Measurements from ENCODE around the gene PACRG. TPM values are rescaled to one million over a fixed set of nuclear protein-coding genes. Genes with fewer than 3 reads are reported as not detected.

PACRG gene
- total RNA-seq, 3 donors from 2014 or later = 0.64 to 6.4 (median 4.6) TPM

DNA sequence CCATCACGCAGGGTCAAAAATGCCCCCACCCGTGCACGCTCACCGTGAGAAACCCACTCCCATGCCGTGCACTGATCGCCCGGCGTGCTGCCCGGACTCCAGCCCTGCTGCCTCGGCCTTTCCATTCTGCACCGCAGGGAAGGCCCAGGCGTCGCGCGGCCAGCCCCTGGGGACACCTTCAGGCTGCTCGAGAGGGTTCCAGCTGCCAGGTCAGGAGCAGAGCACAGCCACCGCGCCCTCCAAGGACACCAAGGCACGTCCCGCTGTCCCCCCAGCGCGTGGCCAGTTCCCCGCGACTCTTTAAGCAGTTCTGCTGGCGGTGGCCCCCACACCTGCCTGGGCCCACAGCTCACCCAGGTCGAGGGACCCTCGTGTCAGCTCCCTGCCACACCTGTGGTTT lies 372.5 kb downstream of the PACRG start:
- DNase-seq (ENCODE audit: low spot score in 2 of 2) = no peak
- no peak overlapping the region for H3K4me3 ChIP-seq
- no peaks in the 10 kb centered on the region for H3K36me3 ChIP-seq
- no peaks in the 10 kb centered on the region for H3K9me3 ChIP-seq
- TF ChIP-seq, protein P1, sequence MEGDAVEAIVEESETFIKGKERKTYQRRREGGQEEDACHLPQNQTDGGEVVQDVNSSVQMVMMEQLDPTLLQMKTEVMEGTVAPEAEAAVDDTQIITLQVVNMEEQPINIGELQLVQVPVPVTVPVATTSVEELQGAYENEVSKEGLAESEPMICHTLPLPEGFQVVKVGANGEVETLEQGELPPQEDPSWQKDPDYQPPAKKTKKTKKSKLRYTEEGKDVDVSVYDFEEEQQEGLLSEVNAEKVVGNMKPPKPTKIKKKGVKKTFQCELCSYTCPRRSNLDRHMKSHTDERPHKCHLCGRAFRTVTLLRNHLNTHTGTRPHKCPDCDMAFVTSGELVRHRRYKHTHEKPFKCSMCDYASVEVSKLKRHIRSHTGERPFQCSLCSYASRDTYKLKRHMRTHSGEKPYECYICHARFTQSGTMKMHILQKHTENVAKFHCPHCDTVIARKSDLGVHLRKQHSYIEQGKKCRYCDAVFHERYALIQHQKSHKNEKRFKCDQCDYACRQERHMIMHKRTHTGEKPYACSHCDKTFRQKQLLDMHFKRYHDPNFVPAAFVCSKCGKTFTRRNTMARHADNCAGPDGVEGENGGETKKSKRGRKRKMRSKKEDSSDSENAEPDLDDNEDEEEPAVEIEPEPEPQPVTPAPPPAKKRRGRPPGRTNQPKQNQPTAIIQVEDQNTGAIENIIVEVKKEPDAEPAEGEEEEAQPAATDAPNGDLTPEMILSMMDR (IDR thresholded peaks at IDR 0.05) = no peak
- TF ChIP-seq POLR2AphosphoS5 (IDR thresholded peaks at IDR 0.05) (no peak), POLR2A (IDR thresholded peaks at IDR 0.05) (no peak)
- no peaks in the 10 kb centered on the region for H3K27me3 ChIP-seq
- intact Hi-C loops (cut with DNase I; ENCODE audit: low total_unique reads) = no loop called here
- no peak overlapping the region for H3K27ac ChIP-seq
- H3K4me1 ChIP-seq = no peaks in the 10 kb centered on the region

DNA sequence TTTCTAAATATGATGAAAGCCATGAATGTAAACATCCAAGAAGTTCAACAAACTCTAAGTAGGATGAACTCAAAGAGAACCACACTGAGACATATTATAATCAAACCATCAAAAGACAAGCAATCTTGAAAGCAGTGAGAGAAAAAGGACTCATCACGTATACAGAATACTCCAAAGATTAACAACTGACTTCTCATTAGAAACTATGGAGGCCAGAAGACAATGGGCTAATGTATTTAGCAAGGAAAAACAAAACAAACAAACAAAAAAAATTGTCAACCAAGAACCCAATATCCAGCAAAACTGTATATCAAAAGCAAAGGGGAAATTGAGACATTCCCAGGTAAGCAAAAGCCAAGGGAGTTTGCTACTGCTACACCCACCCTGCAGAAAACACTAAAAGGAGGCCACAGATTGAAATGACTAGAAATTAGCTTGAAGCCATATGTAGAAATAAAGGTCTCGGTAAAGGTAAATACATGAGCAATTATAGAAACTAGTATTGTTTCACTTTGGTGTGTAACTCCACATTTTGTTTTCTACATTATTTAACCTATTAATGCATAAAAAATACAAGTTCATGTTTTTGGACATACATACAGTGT lies 385.7 kb downstream of the PACRG start:
- no peak for DNase-seq (ENCODE audit: low spot score in 2 of 2)
- Histone ChIP-seq H3K36me3 (no peaks in the 10 kb centered on the region), H3K27me3 (no peaks in the 10 kb centered on the region), H3K9me3 (peaks cover 5 to 12% of the 10 kb centered on the region in 2 donors), H3K27ac (no peak overlapping the region), H3K4me1 (no peaks in the 10 kb centered on the region), H3K4me3 (no peak overlapping the region)
- intact Hi-C loops (cut with DNase I; ENCODE audit: low total_unique reads) = no loop called here
- no peak for TF ChIP-seq POLR2A (IDR thresholded peaks at IDR 0.05)
- no peak for TF ChIP-seq POLR2AphosphoS5 (IDR thresholded peaks at IDR 0.05)
- TF ChIP-seq, protein P1 (IDR thresholded peaks at IDR 0.05) = no peak

DNA sequence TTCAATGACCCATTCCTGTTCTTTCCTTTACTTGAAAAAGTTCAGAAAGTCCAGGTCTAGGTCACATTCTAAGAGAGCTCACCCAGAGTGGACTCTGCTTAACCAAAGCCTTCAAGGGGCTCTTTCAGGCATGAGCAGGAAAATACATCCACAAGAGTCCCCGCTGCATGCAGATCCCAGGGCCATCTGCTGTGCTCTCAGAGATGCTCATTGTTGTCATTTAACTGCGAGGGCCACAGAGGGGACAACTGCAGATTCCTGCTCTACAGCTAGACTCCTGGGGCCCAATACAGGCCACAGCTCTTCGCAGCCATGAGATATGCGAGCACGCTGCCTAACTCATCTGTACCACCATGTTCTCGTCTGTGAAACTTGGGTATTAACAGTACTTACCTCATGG lies 391.2 kb downstream of the PACRG start:
- TF ChIP-seq, protein P1 (IDR thresholded peaks at IDR 0.05) = no peak
- TF ChIP-seq POLR2A (IDR thresholded peaks at IDR 0.05) = no peak
- no peak for TF ChIP-seq POLR2AphosphoS5 (IDR thresholded peaks at IDR 0.05)
- H3K36me3 ChIP-seq = no peaks in the 10 kb centered on the region
- intact Hi-C loops (cut with DNase I; ENCODE audit: low total_unique reads) = no loop called here
- no peak overlapping the region for H3K4me3 ChIP-seq
- H3K27ac ChIP-seq = no peak overlapping the region
- DNase-seq (ENCODE audit: low spot score in 2 of 2) = no peak
- peaks cover 0 to under 1% of the 10 kb centered on the region in 2 donors for H3K9me3 ChIP-seq
- no peaks in the 10 kb centered on the region for H3K4me1 ChIP-seq
- H3K27me3 ChIP-seq = no peaks in the 10 kb centered on the region

DNA sequence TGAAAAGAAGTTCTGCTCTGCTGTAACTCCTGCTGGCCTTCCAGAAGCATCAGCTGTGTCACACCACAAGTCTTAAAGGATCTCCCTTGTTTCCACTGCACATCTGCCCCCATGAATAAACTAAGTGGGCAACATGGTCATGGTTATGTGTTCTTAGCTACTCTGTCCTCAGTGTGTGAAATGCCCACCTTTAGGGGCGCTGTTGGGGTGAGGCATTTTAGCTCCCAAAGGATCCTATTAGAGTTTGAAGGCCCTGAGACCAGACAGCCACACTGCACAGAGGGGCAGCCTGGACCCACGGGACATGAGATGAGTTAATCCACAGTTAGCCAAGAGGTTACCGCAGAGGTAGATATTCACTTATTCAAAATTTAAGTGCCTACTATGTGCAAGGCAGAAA lies 392.4 kb downstream of the PACRG start:
- Histone ChIP-seq H3K27ac (no peak overlapping the region), H3K36me3 (no peaks in the 10 kb centered on the region), H3K4me3 (no peak overlapping the region), H3K4me1 (no peaks in the 10 kb centered on the region), H3K9me3 (no peaks in the 10 kb centered on the region), H3K27me3 (no peaks in the 10 kb centered on the region)
- DNase-seq (ENCODE audit: low spot score in 2 of 2) = no peak
- TF ChIP-seq POLR2A (IDR thresholded peaks at IDR 0.05) = no peak
- no peak for TF ChIP-seq POLR2AphosphoS5 (IDR thresholded peaks at IDR 0.05)
- TF ChIP-seq, protein P1 (IDR thresholded peaks at IDR 0.05) = no peak
- intact Hi-C loops (cut with DNase I; ENCODE audit: low total_unique reads) = no loop called here

DNA sequence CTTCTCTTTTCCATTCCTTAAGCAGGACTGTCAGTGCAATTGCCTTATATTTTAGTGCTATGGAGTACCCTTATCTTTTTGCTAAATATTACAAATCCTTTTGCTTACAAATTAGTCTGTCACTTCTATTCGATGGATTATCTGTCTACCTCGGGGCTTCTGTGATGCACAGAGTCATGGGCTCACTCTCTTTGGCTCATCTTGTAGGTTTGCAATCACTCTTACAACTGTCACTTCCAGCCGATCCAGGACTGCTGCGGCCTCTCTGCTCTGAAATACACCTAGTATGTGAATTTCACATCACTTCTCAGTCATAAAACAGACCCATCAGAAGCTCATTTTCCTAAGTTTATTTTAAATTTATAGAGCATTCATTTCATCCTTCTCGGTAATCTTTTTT lies 393.5 kb downstream of the PACRG start:
- Histone ChIP-seq H3K4me1 (no peaks in the 10 kb centered on the region), H3K4me3 (no peak overlapping the region), H3K27ac (no peak overlapping the region), H3K27me3 (no peaks in the 10 kb centered on the region), H3K36me3 (no peaks in the 10 kb centered on the region), H3K9me3 (no peaks in the 10 kb centered on the region)
- TF ChIP-seq, protein P1 (IDR thresholded peaks at IDR 0.05) = no peak
- TF ChIP-seq POLR2A (IDR thresholded peaks at IDR 0.05) (no peak), POLR2AphosphoS5 (IDR thresholded peaks at IDR 0.05) (no peak)
- intact Hi-C loops (cut with DNase I; ENCODE audit: low total_unique reads) = no loop called here
- no peak for DNase-seq (ENCODE audit: low spot score in 2 of 2)
